ENCODE results near the gene DCST1.

DCST1 gene

GRCh38 chr1:155068599-155068998 is 35.0 kb downstream of the DCST1 start:
- TF ChIP-seq ZNF274 (IDR thresholded peaks at IDR 0.05; ENCODE audit: low read depth, low read length) = no peak

GRCh38 chr1:155069551-155070157 is 36.0 kb downstream of the DCST1 start:
- TF ChIP-seq ZNF274 (IDR thresholded peaks at IDR 0.05; ENCODE audit: low read depth, low read length) = no peak
- no peak overlapping the region for H3K4me3 ChIP-seq (ENCODE audit: low read length)

More at GRCh38 chr1:155068599-155068998, 35.0 kb downstream of the DCST1 start:
- no peak overlapping the region for H3K4me3 ChIP-seq (ENCODE audit: low read length)

GRCh38 chr1:155070158-155070621 is 36.6 kb downstream of the DCST1 start:
- H3K4me3 ChIP-seq (ENCODE audit: low read length) = no peak overlapping the region; the same call in 1 of the 2 replicates
- no peak for TF ChIP-seq ZNF274 (IDR thresholded peaks at IDR 0.05; ENCODE audit: low read depth, low read length)

GRCh38 chr1:155070721-155071569 is 37.3 kb downstream of the DCST1 start:
- TF ChIP-seq ZNF274 (IDR thresholded peaks at IDR 0.05; ENCODE audit: low read depth, low read length) = no peak

GRCh38 chr1:155071701-155072100 is 38.1 kb downstream of the DCST1 start:
- H3K4me3 ChIP-seq (ENCODE audit: low read length) = no peak overlapping the region
- no peak for TF ChIP-seq ZNF274 (IDR thresholded peaks at IDR 0.05; ENCODE audit: low read depth, low read length)

More at GRCh38 chr1:155070721-155071569, 37.3 kb downstream of the DCST1 start:
- H3K4me3 ChIP-seq (ENCODE audit: low read length) = peak overlapping the region; percentile 10; the same call in 1 of the 2 replicates

GRCh38 chr1:155072531-155073289 is 39.1 kb downstream of the DCST1 start:
- no peak overlapping the region for H3K4me3 ChIP-seq (ENCODE audit: low read length)
- TF ChIP-seq ZNF274 (IDR thresholded peaks at IDR 0.05; ENCODE audit: low read depth, low read length) = no peak

GRCh38 chr1:155073377-155074242 is 40.0 kb downstream of the DCST1 start:
- TF ChIP-seq ZNF274 (IDR thresholded peaks at IDR 0.05; ENCODE audit: low read depth, low read length) = no peak
- no peak overlapping the region for H3K4me3 ChIP-seq (ENCODE audit: low read length)

GRCh38 chr1:155075535-155075934 is 41.9 kb downstream of the DCST1 start:
- no peak for TF ChIP-seq ZNF274 (IDR thresholded peaks at IDR 0.05; ENCODE audit: low read depth, low read length)
- no peak overlapping the region for H3K4me3 ChIP-seq (ENCODE audit: low read length)

GRCh38 chr1:155076371-155076770 is 42.7 kb downstream of the DCST1 start:
- TF ChIP-seq ZNF274 (IDR thresholded peaks at IDR 0.05; ENCODE audit: low read depth, low read length) = no peak
- H3K4me3 ChIP-seq (ENCODE audit: low read length) = no peak overlapping the region

GRCh38 chr1:155077346-155077745 is 43.7 kb downstream of the DCST1 start:
- no peak for TF ChIP-seq ZNF274 (IDR thresholded peaks at IDR 0.05; ENCODE audit: low read depth, low read length)
- H3K4me3 ChIP-seq (ENCODE audit: low read length) = no peak overlapping the region

GRCh38 chr1:155077758-155078445 is 44.3 kb downstream of the DCST1 start:
- H3K4me3 ChIP-seq (ENCODE audit: low read length) = no peak overlapping the region
- TF ChIP-seq ZNF274 (IDR thresholded peaks at IDR 0.05; ENCODE audit: low read depth, low read length) = no peak

GRCh38 chr1:155078469-155079209 is 45.0 kb downstream of the DCST1 start, which contains the start of gene EFNA3:
Gene EFNA3, plus strand, starts transcription at chr1:155078837. Its CDS starts 105 bp downstream, at chr1:155078942.
- no peak for TF ChIP-seq ZNF274 (IDR thresholded peaks at IDR 0.05; ENCODE audit: low read depth, low read length)
- H3K4me3 ChIP-seq (ENCODE audit: low read length) = peak within 1 kb of the TSS; percentile 4; the same call in 1 of the 2 replicates

All from GM08714 (cell line).